ENCODE data around the gene RRAS2.

Gene RRAS2

GRCh38 chr11:14376920-14377319 is 17.9 kb upstream of the RRAS2 start:
- H3K27me3 Mint-ChIP-seq (ENCODE audit: low read depth): peaks cover 57% of the 10 kb centered on the region
- TF ChIP-seq CTCF (IDR thresholded peaks at IDR 0.05; ENCODE audit: unreplicated experiment in 3 of 3): no peak
- H3K27ac Mint-ChIP-seq: no peak overlapping the region
- H3K36me3 Mint-ChIP-seq (ENCODE audit: low read depth): no peaks in the 10 kb centered on the region
- H3K9me3 Mint-ChIP-seq: peaks cover 3% of the 10 kb centered on the region
- no peaks in the 10 kb centered on the region for H3K4me1 Mint-ChIP-seq
- H3K4me3 Mint-ChIP-seq: no peak overlapping the region

DNA sequence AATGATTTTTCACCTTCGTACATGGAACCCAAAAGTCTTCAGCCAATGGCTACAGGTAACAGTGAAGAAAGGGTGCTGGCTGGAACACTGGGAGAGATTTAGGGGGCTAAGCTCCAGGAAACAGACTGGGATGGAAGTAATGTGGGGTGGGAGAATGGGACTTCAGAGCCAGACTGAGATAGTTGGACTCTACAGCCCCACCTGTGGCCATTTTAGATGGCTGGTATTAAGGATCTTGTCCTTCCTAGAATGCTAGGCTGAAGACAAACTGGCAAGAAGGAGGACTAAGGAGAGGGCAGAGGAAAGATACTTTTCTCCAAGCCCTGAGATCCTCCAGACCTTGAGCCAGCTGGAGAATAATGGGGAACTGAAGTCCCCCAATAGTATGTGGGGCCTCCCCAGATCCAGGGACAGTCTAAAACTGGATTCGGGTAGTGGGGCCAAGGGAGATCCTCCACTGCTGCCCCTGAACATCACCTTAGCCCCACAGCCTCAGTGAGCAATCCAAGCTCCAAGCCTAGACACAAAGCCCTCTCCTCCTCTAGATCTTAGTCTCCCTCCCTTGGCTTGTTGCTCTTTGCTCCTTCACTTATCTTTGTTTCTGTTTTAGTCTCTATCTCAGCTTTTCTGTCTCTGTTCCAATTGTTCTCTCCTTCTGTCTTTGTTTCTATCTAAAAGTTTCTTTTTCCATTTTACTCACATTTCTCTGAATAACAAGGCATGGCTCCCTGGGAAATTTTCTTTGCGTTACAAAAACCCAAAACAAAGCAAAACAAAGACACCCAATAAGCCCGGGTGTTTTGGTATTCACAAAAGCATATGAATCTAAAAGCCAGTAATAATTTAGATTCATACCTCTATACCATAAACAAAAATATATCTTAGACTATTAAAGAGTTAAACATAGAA is 16.2 kb upstream of the RRAS2 start:
- Mint-ChIP-seq H3K27me3 (ENCODE audit: low read depth) (peaks cover 39% of the 10 kb centered on the region), H3K4me3 (no peak overlapping the region), H3K4me1 (no peaks in the 10 kb centered on the region), H3K27ac (no peak overlapping the region), H3K36me3 (ENCODE audit: low read depth) (no peaks in the 10 kb centered on the region), H3K9me3 (no peaks in the 10 kb centered on the region)
- TF ChIP-seq CTCF (IDR thresholded peaks at IDR 0.05; ENCODE audit: unreplicated experiment in 3 of 3): no peak

GRCh38 chr11:14373941-14374646 is 15.1 kb upstream of the RRAS2 start:
- no peak for TF ChIP-seq CTCF (IDR thresholded peaks at IDR 0.05; ENCODE audit: unreplicated experiment in 3 of 3)
- no peak overlapping the region for H3K4me3 Mint-ChIP-seq
- H3K27ac Mint-ChIP-seq: no peak overlapping the region
- H3K27me3 Mint-ChIP-seq (ENCODE audit: low read depth): peaks cover 29% of the 10 kb centered on the region
- H3K4me1 Mint-ChIP-seq: no peaks in the 10 kb centered on the region
- H3K9me3 Mint-ChIP-seq: no peaks in the 10 kb centered on the region
- no peaks in the 10 kb centered on the region for H3K36me3 Mint-ChIP-seq (ENCODE audit: low read depth)

GRCh38 chr11:14372011-14372410 is 13.0 kb upstream of the RRAS2 start:
- Mint-ChIP-seq H3K4me3 (no peak overlapping the region), H3K27ac (no peak overlapping the region), H3K36me3 (ENCODE audit: low read depth) (no peaks in the 10 kb centered on the region), H3K9me3 (no peaks in the 10 kb centered on the region), H3K4me1 (no peaks in the 10 kb centered on the region), H3K27me3 (ENCODE audit: low read depth) (peaks cover 13% of the 10 kb centered on the region)
- TF ChIP-seq CTCF (IDR thresholded peaks at IDR 0.05; ENCODE audit: unreplicated experiment in 3 of 3): no peak

DNA sequence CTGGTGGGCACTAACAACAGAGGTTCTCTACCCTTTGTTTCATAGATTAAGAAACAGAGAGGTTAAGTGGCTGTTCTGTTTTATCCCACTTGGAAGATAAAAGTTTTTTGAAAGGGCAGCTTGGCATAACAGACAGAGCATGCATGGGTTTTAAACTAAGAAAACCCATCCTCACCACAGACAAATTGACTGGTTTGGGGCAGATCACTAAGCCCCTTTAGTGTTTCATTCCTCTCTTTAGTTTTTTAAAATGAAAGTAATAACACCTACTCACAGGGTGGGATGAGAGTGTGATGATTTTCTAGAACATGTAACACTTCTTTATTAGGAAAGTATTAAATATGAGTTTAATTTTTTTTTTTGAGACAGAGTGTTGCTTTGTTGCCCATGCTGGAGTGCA is 12.3 kb upstream of the RRAS2 start:
- peaks cover 9% of the 10 kb centered on the region for H3K27me3 Mint-ChIP-seq (ENCODE audit: low read depth)
- H3K4me3 Mint-ChIP-seq: no peak overlapping the region
- no peak overlapping the region for H3K27ac Mint-ChIP-seq
- no peaks in the 10 kb centered on the region for H3K36me3 Mint-ChIP-seq (ENCODE audit: low read depth)
- no peaks in the 10 kb centered on the region for H3K9me3 Mint-ChIP-seq
- H3K4me1 Mint-ChIP-seq: no peaks in the 10 kb centered on the region
- TF ChIP-seq CTCF (IDR thresholded peaks at IDR 0.05; ENCODE audit: unreplicated experiment in 3 of 3): no peak

Measured in nephron (organoid).